H1 (cell line): ENCODE measurements around the gene BORCS8. TPM values are rescaled to one million over a fixed set of nuclear protein-coding genes. Genes with fewer than 3 reads are reported as not detected.

ENCODE experiments used
- CTCF ChIA-PET: fragments of 300-600 bp; sonication (Branson Sonifier 250); formaldehyde crosslinking; loops from one replicate; lab custom pipeline; 2021; ENCODE audit not compliant: partially characterized antibody; lab: Charles Lee
- POLR2A ChIA-PET: fragments of 300-600 bp; sonication (Branson Sonifier 250); formaldehyde crosslinking; loops from one replicate; lab custom pipeline; 2021; ENCODE audit warnings: inconsistent platforms; ENCODE audit not compliant: partially characterized antibody; lab: Charles Lee
- DNase-seq, 2 experiments: peaks; one replicate each; pipeline versions ENCODE4 v3.0.0 to v3.0.0-alpha.2; 2010 to 2022; ENCODE audit warnings: low spot score in 2 of 2, low read depth in 1 of 2, mixed read lengths in 1 of 2
- FAIRE-seq: peaks from 2 replicates; lab custom pipeline; 2011; peaks lifted over from hg19 to GRCh38; lab: Jason Lieb, UNC
- H2AFZ ChIP-seq: 2 replicates; pipeline ENCODE4 v1.8.1; 2012; ENCODE audit warnings: low read length, inconsistent platforms
- H2AK5ac ChIP-seq: 2 replicates; pipeline ENCODE4 v1.6.1; 2013; ENCODE audit warnings: low read depth, low read length
- H2BK120ac ChIP-seq: replicated peaks from 2 replicates; pipeline ENCODE3; 2013; ENCODE audit warnings: low read depth, low read length, inconsistent platforms
- H2BK12ac ChIP-seq: 2 replicates; pipeline ENCODE4 v1.6.1; 2013; ENCODE audit warnings: low read depth, low read length
- H2BK15ac ChIP-seq: 2 replicates; pipeline ENCODE4 v1.6.1; 2013; ENCODE audit warnings: low read length
- H2BK20ac ChIP-seq: 2 replicates; pipeline ENCODE4 v1.6.1; 2013; ENCODE audit warnings: low read length
- H2BK5ac ChIP-seq: 2 replicates; pipeline ENCODE4 v1.6.1; 2013; ENCODE audit warnings: low read depth, low read length
- H3K14ac ChIP-seq: 2 replicates; pipeline ENCODE4 v1.6.1; 2013; ENCODE audit warnings: inconsistent platforms; ENCODE audit not compliant: insufficient read length
- H3K18ac ChIP-seq: 2 replicates; pipeline ENCODE4 v1.6.1; 2013; ENCODE audit warnings: low read length; ENCODE audit errors: extremely low read depth
- H3K23ac ChIP-seq: 2 replicates; pipeline ENCODE4 v1.6.1; 2013; ENCODE audit warnings: inconsistent platforms; ENCODE audit not compliant: insufficient read length
- H3K23me2 ChIP-seq: 2 replicates; pipeline ENCODE4 v1.6.1; 2013; ENCODE audit warnings: low read depth, low read length
- H3K27ac ChIP-seq: 2 replicates; pipeline ENCODE4 v1.6.1; 2011; ENCODE audit warnings: low read depth, low read length, inconsistent platforms
- H3K27me3 ChIP-seq, 4 experiments: replicated peaks in 1 of 4; 1 replicate in 1 of 4; 2 replicates in 3 of 4; pipeline versions ENCODE4 v1.6.1 to v1.8.1; 2011 to 2013; ENCODE audit warnings: low read length in 3 of 4, mild to moderate bottlenecking in 3 of 4, inconsistent platforms in 2 of 4, mixed read lengths in 2 of 4, moderate library complexity in 1 of 4; ENCODE audit not compliant: control insufficient read depth in 3 of 4, insufficient read depth in 3 of 4; ENCODE audit errors: extremely low read depth in 1 of 4
- H3K36me3 ChIP-seq, 4 experiments: 2 replicates each; pipeline versions ENCODE4 v1.6.1 to v1.8.1; 2011 to 2013; ENCODE audit warnings: mild to moderate bottlenecking in 4 of 4, low read length in 3 of 4, moderate library complexity in 2 of 4, control low read depth in 1 of 4, inconsistent platforms in 1 of 4; ENCODE audit not compliant: insufficient read depth in 4 of 4, control insufficient read depth in 2 of 4
- H3K4ac ChIP-seq: replicated peaks from 2 replicates; pipeline ENCODE3; 2013; ENCODE audit warnings: low read length, low read depth, mixed read lengths, inconsistent platforms; ENCODE audit not compliant: insufficient read length
- H3K4me1 ChIP-seq, 4 experiments: replicated peaks in 1 of 4; 1 replicate in 1 of 4; 2 replicates in 3 of 4; pipeline versions ENCODE4 v1.6.1 to v1.8.1; 2011 to 2013; ENCODE audit warnings: low read length in 3 of 4, inconsistent platforms in 2 of 4, mixed read lengths in 1 of 4; ENCODE audit not compliant: insufficient read depth in 4 of 4, control insufficient read depth in 3 of 4
- H3K4me2 ChIP-seq, 2 experiments: 2 replicates each; pipeline versions ENCODE4 v1.6.1 to v1.8.1; 2011 to 2013; ENCODE audit warnings: low read depth in 2 of 2, low read length in 2 of 2, control low read depth in 1 of 2, inconsistent platforms in 1 of 2, mild to moderate bottlenecking in 1 of 2; ENCODE audit not compliant: insufficient read depth in 1 of 2
- H3K4me3 ChIP-seq, 4 experiments: fragments of 200-600, 300-600 bp in 1 of 4; sonication (generic), shearing (Covaris generic), sonication (Bioruptor Twin) in 1 of 4; 2 replicates each; pipeline versions ENCODE4 v1.5.1 to v1.8.1; 2011 to 2016; ENCODE audit warnings: low read length in 4 of 4, low read depth in 3 of 4, control low read depth in 2 of 4, inconsistent platforms in 2 of 4, mild to moderate bottlenecking in 2 of 4, mixed read lengths in 1 of 4, moderate library complexity in 1 of 4; ENCODE audit not compliant: insufficient read depth in 2 of 4; ENCODE audit errors: extremely low read depth in 1 of 4
- H3K56ac ChIP-seq: replicated peaks from 2 replicates; pipeline ENCODE3; 2013; ENCODE audit warnings: low read depth, mild to moderate bottlenecking, mixed read lengths, low read length, inconsistent platforms; ENCODE audit not compliant: insufficient read length
- H3K79me1 ChIP-seq: 2 replicates; pipeline ENCODE4 v1.6.1; 2013; ENCODE audit warnings: low read depth, low read length, control low read depth
- H3K79me2 ChIP-seq, 2 experiments: 2 replicates each; pipeline versions ENCODE4 v1.6.1 to v1.8.1; 2012 to 2013; ENCODE audit warnings: low read length in 2 of 2, mild to moderate bottlenecking in 2 of 2, inconsistent platforms in 1 of 2; ENCODE audit not compliant: insufficient read depth in 2 of 2, control insufficient read depth in 1 of 2
- H3K9ac ChIP-seq, 4 experiments: replicated peaks in 1 of 4; 1 replicate in 1 of 4; 2 replicates in 3 of 4; pipeline versions ENCODE4 v1.6.1 to v1.8.1; 2011 to 2013; ENCODE audit warnings: low read depth in 3 of 4, low read length in 3 of 4, control low read depth in 2 of 4, mild to moderate bottlenecking in 2 of 4, moderate library complexity in 2 of 4, inconsistent platforms in 1 of 4; ENCODE audit errors: extremely low read depth in 1 of 4
- H3K9me3 ChIP-seq, 2 experiments: 2 replicates each; pipeline versions ENCODE4 v1.6.1 to v1.8.1; 2012 to 2013; ENCODE audit warnings: mild to moderate bottlenecking in 2 of 2, moderate library complexity in 2 of 2, control low read depth in 1 of 2, inconsistent platforms in 1 of 2, low read depth in 1 of 2, low read length in 1 of 2, mixed read lengths in 1 of 2; ENCODE audit not compliant: insufficient read depth in 2 of 2
- H4K20me1 ChIP-seq, 2 experiments: replicated peaks in 1 of 2; 2 replicates each; pipeline versions ENCODE3 to v1.8.1; 2011 to 2013; ENCODE audit warnings: inconsistent platforms in 2 of 2, low read length in 2 of 2, mild to moderate bottlenecking in 1 of 2; ENCODE audit not compliant: insufficient read depth in 2 of 2, control insufficient read depth in 1 of 2
- H4K5ac ChIP-seq: 2 replicates; pipeline ENCODE4 v1.6.1; 2013; ENCODE audit warnings: low read length, low read depth, mixed read lengths, inconsistent platforms; ENCODE audit not compliant: insufficient read length
- H4K8ac ChIP-seq: 2 replicates; pipeline ENCODE4 v1.8.0; 2013; ENCODE audit warnings: mild to moderate bottlenecking, moderate library complexity, low read length, inconsistent platforms; ENCODE audit not compliant: insufficient read depth; ENCODE audit errors: extremely low read depth
- H4K91ac ChIP-seq: replicated peaks from 2 replicates; pipeline ENCODE3; 2013; ENCODE audit warnings: low read length, mixed read lengths, inconsistent platforms; ENCODE audit not compliant: insufficient read length
- KDM5A ChIP-seq: fragments of 200-600 bp; IDR thresholded peaks from 2 replicates; pipeline ENCODE4 v1.7.1; 2012; ENCODE audit warnings: mild to moderate bottlenecking, low read length, inconsistent platforms, mixed read lengths
- POU5F1 ChIP-seq: IDR thresholded peaks from 2 replicates; pipeline ENCODE4 v1.6.1; 2011; ENCODE audit warnings: low read depth, mild to moderate bottlenecking, low read length, moderate library complexity
- RNF2 ChIP-seq: fragments of 200-900, 300-1000 bp; sonication (generic); IDR thresholded peaks from 2 replicates; pipeline ENCODE4 v1.7.1; 2016; ENCODE audit warnings: borderline replicate concordance, low read depth, mild to moderate bottlenecking, antibody characterized with exemption, low read length; ENCODE audit not compliant: poor library complexity, severe bottlenecking; ENCODE audit errors: missing control alignments
- SIX5 ChIP-seq: IDR thresholded peaks from 2 replicates; pipeline ENCODE4 v1.6.1; 2011; ENCODE audit warnings: mild to moderate bottlenecking, low read depth, low read length
- SRF ChIP-seq: IDR thresholded peaks from 2 replicates; pipeline ENCODE4 v1.6.1; 2011; ENCODE audit warnings: mild to moderate bottlenecking, low read depth, low read length, moderate library complexity
- WGBS, 2 experiments: shearing (Covaris generic) in 1 of 2; methylation state at CpG; one replicate each; pipeline versions ENCODE4 v1.1.6 to v1.1.7; 2013 to 2015; ENCODE audit warnings: low lambda C conversion rate in 2 of 2, mixed read lengths in 2 of 2, inconsistent platforms in 1 of 2, low coverage in 1 of 2, missing lambda C conversion rate in 1 of 2; ENCODE audit not compliant: insufficient replicate concordance in 2 of 2, insufficient coverage in 1 of 2, insufficient read length in 1 of 2; ENCODE audit errors: extremely low coverage in 1 of 2, missing lambda C conversion rate in 1 of 2; 5-methylcytosine and 5-hydroxymethylcytosine counted together
- polyA plus RNA-seq, 7 experiments: library from polyadenylated mRNA; depleted of rRNA in 3 of 7; stranded (reverse) in 5 of 7; unstranded in 2 of 7; fragments of >200 nt in 5 of 7; fragments of 200-250 nt in 2 of 7; gene quantifications; 1 replicate in 5 of 7; 2 replicates in 1 of 7; 4 replicates in 1 of 7; pipeline versions ENCODE4 v1.2.1 to v1.2.3, GENCODE V29; 2011 to 2013; ENCODE audit warnings: missing spikeins in 2 of 7, mixed read lengths in 2 of 7
- total RNA-seq: library from RNA; stranded (reverse); fragmentation: NEBNext Ultra II Directional; extraction: Animal tissue kit (Norgen Biotek cat#: 25700); gene quantifications from 2 replicates; pipeline ENCODE4 v1.2.1, GENCODE V29; 2021

Gene BORCS8
- total and polyA plus RNA-seq, 2 of the 8 experiments (the other 6 are each of a cell fraction or from before 2014, with no cell fraction given), result 15.0 to 15.9 TPM

DNA sequence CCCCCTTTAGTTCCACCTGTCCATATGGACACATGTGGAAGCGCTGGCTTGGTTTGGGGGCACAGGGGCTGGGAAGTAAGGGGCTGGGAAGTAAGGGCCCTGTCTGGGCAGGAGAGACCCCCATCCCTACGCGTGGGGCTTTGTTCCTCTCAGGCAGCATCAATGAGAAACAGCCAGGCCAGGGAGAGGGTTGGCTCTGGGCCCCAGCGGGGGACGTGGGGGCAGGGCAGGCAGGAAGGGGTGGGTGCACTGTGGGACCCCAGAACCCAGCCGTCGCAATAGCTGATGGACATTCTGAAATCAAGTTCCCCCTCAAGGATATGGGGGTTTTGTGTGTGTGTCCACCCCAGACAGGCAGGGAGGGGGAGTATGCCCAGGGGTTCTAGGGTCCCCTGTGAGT is 21.0 kb upstream of the BORCS8 start:
- H4K91ac ChIP-seq, result no peak overlapping the region
- POLR2A ChIA-PET, result interaction anchor here (1.5 to 7.4 kb wide), 2 partner anchors 9 to 193 kb away, joined by 4 to 45 read pairs; partner anchors contain the start of genes GATAD2A and NR2C2AP
- TF ChIP-seq RNF2 (peak; percentile 22), POU5F1 (no peak), SIX5 (no peak), KDM5A (no peak), SRF (no peak)
- H2BK12ac ChIP-seq, result no peak overlapping the region
- H4K8ac ChIP-seq, result no peak overlapping the region; the same call in 1 of the 2 replicates
- no peak overlapping the region for H2AFZ ChIP-seq
- H3K9ac ChIP-seq, result no peak overlapping the region
- no peak overlapping the region for H2AK5ac ChIP-seq
- H3K23me2 ChIP-seq, result peaks cover 3% of the 10 kb centered on the region; the same call in 1 of the 2 replicates
- H2BK5ac ChIP-seq, result no peak overlapping the region
- H3K56ac ChIP-seq, result no peak overlapping the region
- H3K4ac ChIP-seq, result no peak overlapping the region
- H3K9me3 ChIP-seq, result no peaks in the 10 kb centered on the region
- FAIRE-seq, result no peak
- no peak overlapping the region for H3K27ac ChIP-seq
- CTCF ChIA-PET, result interaction anchor here (1.4 kb wide), 1 partner anchor 12 kb away, joined by 3 read pairs; no protein-coding TSS in a partner anchor
- H3K4me3 ChIP-seq, result peak overlapping the region in 1 of 4 experiments; percentile 90; a peak in 4 of 8 replicates
- peaks cover 0 to 16% (median 10%) of the 10 kb centered on the region in 4 experiments; a peak in 6 of 7 replicates for H3K4me1 ChIP-seq
- no peak overlapping the region for H3K23ac ChIP-seq
- no peak overlapping the region for H2BK15ac ChIP-seq
- no peak overlapping the region for H3K14ac ChIP-seq
- no peaks in the 10 kb centered on the region for H3K36me3 ChIP-seq
- H4K5ac ChIP-seq, result no peak overlapping the region
- peaks cover 3 to 16% of the 10 kb centered on the region in 2 experiments for H4K20me1 ChIP-seq
- no peaks in the 10 kb centered on the region for H3K79me1 ChIP-seq
- WGBS, 2 experiments, result 25% methylated on average over 7 of the region's 7 CpGs; no CpG with 5 or more reads in 1 of the 2 experiments
- H2BK120ac ChIP-seq, result no peak overlapping the region
- no peak overlapping the region for H2BK20ac ChIP-seq
- peaks cover 11 to 39% (median 36%) of the 10 kb centered on the region in 4 experiments for H3K27me3 ChIP-seq
- DNase-seq, result no peak
- no peaks in the 10 kb centered on the region for H3K79me2 ChIP-seq
- no peak overlapping the region for H3K18ac ChIP-seq
- H3K4me2 ChIP-seq, result peak overlapping the region; percentile 65 to 85; a peak in 3 of 4 replicates
